DND-41 (cell line): ENCODE measurements around the gene UVRAG.

Experiments
- CTCF ChIP-seq: IDR thresholded peaks from 2 replicates; pipeline ENCODE4 v1.5.1; 2012; ENCODE audit warnings: borderline replicate concordance, low read length, moderate library complexity, mild to moderate bottlenecking; ENCODE audit not compliant: poor library complexity, severe bottlenecking; ENCODE audit errors: extremely low read depth
- EZH2 ChIP-seq: IDR thresholded peaks from 3 replicates; pipeline ENCODE4 v1.6.1; 2012; ENCODE audit warnings: borderline replicate concordance, low read depth, mild to moderate bottlenecking, moderate library complexity, low read length, inconsistent platforms; ENCODE audit not compliant: severe bottlenecking

GRCh38 chr11:75850787-75851186 is 35.8 kb downstream of the UVRAG start:
- no peak for TF ChIP-seq CTCF
- TF ChIP-seq EZH2 = no peak
